Measurements from ENCODE around the gene NEUROD1. TPM values are rescaled to one million over a fixed set of nuclear protein-coding genes. Genes with fewer than 3 reads are reported as not detected.
"Not testable (repeated sequence)": the region's sequence is repeated elsewhere in the genome, so short reads cannot be mapped to it uniquely, and the experiment has no call there.

NEUROD1 gene
- total RNA-seq, result not detected in 2 replicates

GRCh38 chr2:181680055-181680936 is at the start of gene NEUROD1:
NEUROD1 (minus strand) TSS chr2:181680517; CDS start chr2:181678860, 1,657 bp downstream.
- DNase-seq (ENCODE audit: low read depth in 2 of 2), result no peak

GRCh38 chr2:181725476-181725875 is 45.2 kb upstream of the NEUROD1 start:
- no peak for DNase-seq (ENCODE audit: low read depth in 2 of 2)

- no peak for DNase-seq (ENCODE audit: low read depth in 2 of 2)
Measured at GRCh38 chr2:181724662-181725061, 44.3 kb upstream of the NEUROD1 start.

- DNase-seq (ENCODE audit: low read depth in 2 of 2), result no peak
Measured at GRCh38 chr2:181723731-181724130, 43.4 kb upstream of the NEUROD1 start.

- peak; percentile 56 to 80 for DNase-seq (ENCODE audit: low read depth in 2 of 2)
Measured at GRCh38 chr2:181715033-181715630, 34.8 kb upstream of the NEUROD1 start.

GRCh38 chr2:181711051-181711450 is 30.7 kb upstream of the NEUROD1 start:
- not testable (repeated sequence) for DNase-seq (ENCODE audit: low read depth in 2 of 2)

GRCh38 chr2:181702519-181702918 is 22.2 kb upstream of the NEUROD1 start:
- DNase-seq (ENCODE audit: low read depth in 2 of 2), result not testable (repeated sequence)

GRCh38 chr2:181698223-181698622 is 17.9 kb upstream of the NEUROD1 start:
- DNase-seq (ENCODE audit: low read depth in 2 of 2), result no peak

GRCh38 chr2:181697571-181697970 is 17.3 kb upstream of the NEUROD1 start:
- DNase-seq (ENCODE audit: low read depth in 2 of 2), result no peak

- DNase-seq (ENCODE audit: low read depth in 2 of 2), result no peak
Measured at GRCh38 chr2:181697126-181697525, 16.8 kb upstream of the NEUROD1 start.

- DNase-seq (ENCODE audit: low read depth in 2 of 2), result no peak
Measured at GRCh38 chr2:181694271-181694670, 14.0 kb upstream of the NEUROD1 start.

GRCh38 chr2:181690860-181691259 is 10.5 kb upstream of the NEUROD1 start:
- DNase-seq (ENCODE audit: low read depth in 2 of 2), result no peak

- no peak for DNase-seq (ENCODE audit: low read depth in 2 of 2)
Measured at GRCh38 chr2:181686576-181687185, 6.4 kb upstream of the NEUROD1 start.

GRCh38 chr2:181685150-181685688 is 4.9 kb upstream of the NEUROD1 start:
- DNase-seq (ENCODE audit: low read depth in 2 of 2), result no peak

- DNase-seq (ENCODE audit: low read depth in 2 of 2), result no peak
Measured at GRCh38 chr2:181684454-181685149, 4.3 kb upstream of the NEUROD1 start.

- no peak for DNase-seq (ENCODE audit: low read depth in 2 of 2)
Measured at GRCh38 chr2:181683518-181684453, 3.5 kb upstream of the NEUROD1 start.

GRCh38 chr2:181682795-181683517 is 2.6 kb upstream of the NEUROD1 start:
- no peak for DNase-seq (ENCODE audit: low read depth in 2 of 2)

- no peak for DNase-seq (ENCODE audit: low read depth in 2 of 2)
Measured at GRCh38 chr2:181682026-181682789, 1.9 kb upstream of the NEUROD1 start.
